C4-2B (cell line): ENCODE data around the gene SLC37A2.

Source experiments
- H3K27ac ChIP-seq: fragments of 450-650 bp; 2 replicates; pipeline ENCODE4 v1.5.1; 2017
- CTCF ChIP-seq: fragments of 450-650 bp; conservative IDR thresholded peaks from 2 replicates; pipeline ENCODE4 v1.5.1; 2017; ENCODE audit warnings: mild to moderate bottlenecking
- ZFX ChIP-seq: fragments of 450-650 bp; IDR thresholded peaks from 2 replicates; pipeline ENCODE4 v1.6.1; 2017

The SLC37A2 gene

GRCh38 chr11:125111343-125112207 lies 48.5 kb downstream of the SLC37A2 start, which contains the start of gene TMEM218:
TMEM218 (minus strand) TSS chr11:125111626; CDS start chr11:125102241, 9,385 bp downstream.
- TF ChIP-seq ZFX (peak; percentile 24), CTCF (no peak)
- H3K27ac ChIP-seq = peak within 1 kb of the TSS; percentile 79

GRCh38 chr11:125112208-125112604 lies 49.1 kb downstream of the SLC37A2 start:
- TF ChIP-seq CTCF (no peak), ZFX (no peak)
- H3K27ac ChIP-seq = peak overlapping the region; percentile 20; the same call in 1 of the 2 replicates

GRCh38 chr11:125114518-125114917 lies 51.4 kb downstream of the SLC37A2 start:
- TF ChIP-seq ZFX (no peak), CTCF (peak; percentile 57)
- H3K27ac ChIP-seq = no peak overlapping the region

- H3K27ac ChIP-seq = no peak overlapping the region
- no peak for TF ChIP-seq CTCF
- TF ChIP-seq ZFX = no peak
These were observed 54.3 kb downstream of the SLC37A2 start for GRCh38 chr11:125117429-125117828.

- TF ChIP-seq ZFX (no peak), CTCF (no peak)
These were observed 60.3 kb downstream of the SLC37A2 start for GRCh38 chr11:125123194-125123946.

GRCh38 chr11:125123947-125124617 lies 61.0 kb downstream of the SLC37A2 start:
- TF ChIP-seq ZFX (no peak), CTCF (peak; percentile 87)
- H3K27ac ChIP-seq = no peak overlapping the region

More at GRCh38 chr11:125123194-125123946, 60.3 kb downstream of the SLC37A2 start:
- H3K27ac ChIP-seq = no peak overlapping the region
